Adrenal gland (tissue), 5 donors: Measurements from ENCODE around the gene LY6G6C.

ENCODE experiments used
- CTCF ChIP-seq, 6 experiments: fragments of 450-650 bp in 4 of 6; fragments of 200-600 bp in 2 of 6; sonication (generic) in 1 of 6; IDR thresholded peaks; 1 replicate in 5 of 6; 2 replicates in 1 of 6; pipeline versions ENCODE4 v1.5.1 to v1.8.0; 2016 to 2021; ENCODE audit warnings: antibody characterized with exemption in 6 of 6, mild to moderate bottlenecking in 2 of 6, moderate library complexity in 1 of 6
- POLR2A ChIP-seq, 2 donors: fragments of 450-650 bp; IDR thresholded peaks; one replicate each; pipeline ENCODE4 v1.6.1; 2017; ENCODE audit warnings: antibody characterized with exemption in 2 of 2, mild to moderate bottlenecking in 2 of 2, moderate library complexity in 1 of 2
- donor health status: DM: no; HTN: no; CAD: no.

GRCh38 chr6:31710523-31711219 lies 10.9 kb downstream of the LY6G6C start:
- TF ChIP-seq CTCF (IDR thresholded peaks at IDR 0.05), result no peak
- no peak for TF ChIP-seq POLR2A (IDR thresholded peaks at IDR 0.05)
